ENCODE data around the gene SSUH2.

GRCh38 chr3:8629151-8630021 lies 15.2 kb downstream of the SSUH2 start:
- no peak for TF ChIP-seq CTCF (conservative IDR thresholded peaks at IDR 0.05; ENCODE audit: low read length)
- TF ChIP-seq EZH2phosphoT487 (IDR thresholded peaks at IDR 0.05; ENCODE audit: borderline replicate concordance, low read depth, low read length), result no peak

Data from OCI-LY7 (cell line).